NB4 (cell line): Measurements from ENCODE around the gene WNK1.

Source experiments
- DNase-seq: peaks from one replicate; pipeline ENCODE4 v3.0.0; 2010; ENCODE audit warnings: low read depth
- H3K4me3 ChIP-seq: one replicate; pipeline ENCODE4 v1.5.1; 2011; ENCODE audit warnings: mild to moderate bottlenecking, low read depth, low read length, moderate library complexity
- MYC ChIP-seq: IDR thresholded peaks from 2 replicates; pipeline ENCODE4 v1.6.1; 2011; ENCODE audit warnings: low read depth, low read length
- POLR2A ChIP-seq: IDR thresholded peaks from 2 replicates; pipeline ENCODE4 v1.6.1; 2011; ENCODE audit warnings: mild to moderate bottlenecking; ENCODE audit not compliant: insufficient read length; ENCODE audit errors: extremely low read depth
- TF ChIP-seq, protein P1 (sequence below): IDR thresholded peaks from one replicate; pipeline ENCODE4 v1.5.1; 2012; ENCODE audit warnings: low read depth, low read length
- TF ChIP-seq, protein P2 (sequence below): IDR thresholded peaks from 2 replicates; pipeline ENCODE4 v1.6.1; 2011; ENCODE audit warnings: low read depth, low read length

WNK1 gene

DNA sequence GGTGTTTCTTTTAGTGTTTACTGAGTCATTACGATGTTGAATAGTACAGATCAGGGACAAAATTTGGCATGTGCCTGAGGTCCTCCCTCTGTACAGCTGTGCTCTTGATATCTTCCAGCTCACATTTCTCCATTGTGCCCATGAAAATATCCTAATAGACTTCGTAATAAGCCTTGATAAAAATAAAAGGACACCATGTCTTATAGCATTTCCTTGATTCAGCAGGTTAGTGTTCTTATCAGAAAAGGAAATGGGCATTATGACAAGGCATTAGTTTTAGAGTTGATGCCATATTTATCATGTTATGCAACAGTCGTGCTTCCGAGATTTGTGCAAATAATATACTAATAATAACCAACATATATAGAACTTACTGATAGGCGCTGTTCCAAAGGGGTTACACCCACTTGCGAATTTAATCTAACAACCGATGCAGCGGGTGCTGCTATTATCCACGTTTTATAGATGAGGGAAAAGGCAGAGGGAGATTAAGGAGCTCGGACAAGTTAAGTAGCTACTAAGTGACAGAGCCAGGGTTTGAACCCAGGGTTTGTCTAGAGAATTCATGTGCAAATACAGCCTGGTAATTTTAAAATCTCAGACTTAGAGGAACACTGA, 15.1 kb upstream of the WNK1 start:
- TF ChIP-seq, protein P1, sequence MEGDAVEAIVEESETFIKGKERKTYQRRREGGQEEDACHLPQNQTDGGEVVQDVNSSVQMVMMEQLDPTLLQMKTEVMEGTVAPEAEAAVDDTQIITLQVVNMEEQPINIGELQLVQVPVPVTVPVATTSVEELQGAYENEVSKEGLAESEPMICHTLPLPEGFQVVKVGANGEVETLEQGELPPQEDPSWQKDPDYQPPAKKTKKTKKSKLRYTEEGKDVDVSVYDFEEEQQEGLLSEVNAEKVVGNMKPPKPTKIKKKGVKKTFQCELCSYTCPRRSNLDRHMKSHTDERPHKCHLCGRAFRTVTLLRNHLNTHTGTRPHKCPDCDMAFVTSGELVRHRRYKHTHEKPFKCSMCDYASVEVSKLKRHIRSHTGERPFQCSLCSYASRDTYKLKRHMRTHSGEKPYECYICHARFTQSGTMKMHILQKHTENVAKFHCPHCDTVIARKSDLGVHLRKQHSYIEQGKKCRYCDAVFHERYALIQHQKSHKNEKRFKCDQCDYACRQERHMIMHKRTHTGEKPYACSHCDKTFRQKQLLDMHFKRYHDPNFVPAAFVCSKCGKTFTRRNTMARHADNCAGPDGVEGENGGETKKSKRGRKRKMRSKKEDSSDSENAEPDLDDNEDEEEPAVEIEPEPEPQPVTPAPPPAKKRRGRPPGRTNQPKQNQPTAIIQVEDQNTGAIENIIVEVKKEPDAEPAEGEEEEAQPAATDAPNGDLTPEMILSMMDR = no peak
- TF ChIP-seq, protein P2, sequence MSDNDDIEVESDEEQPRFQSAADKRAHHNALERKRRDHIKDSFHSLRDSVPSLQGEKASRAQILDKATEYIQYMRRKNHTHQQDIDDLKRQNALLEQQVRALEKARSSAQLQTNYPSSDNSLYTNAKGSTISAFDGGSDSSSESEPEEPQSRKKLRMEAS = no peak
- no peak for TF ChIP-seq MYC
- no peak for TF ChIP-seq POLR2A
- H3K4me3 ChIP-seq = no peak overlapping the region
- no peak for DNase-seq

DNA sequence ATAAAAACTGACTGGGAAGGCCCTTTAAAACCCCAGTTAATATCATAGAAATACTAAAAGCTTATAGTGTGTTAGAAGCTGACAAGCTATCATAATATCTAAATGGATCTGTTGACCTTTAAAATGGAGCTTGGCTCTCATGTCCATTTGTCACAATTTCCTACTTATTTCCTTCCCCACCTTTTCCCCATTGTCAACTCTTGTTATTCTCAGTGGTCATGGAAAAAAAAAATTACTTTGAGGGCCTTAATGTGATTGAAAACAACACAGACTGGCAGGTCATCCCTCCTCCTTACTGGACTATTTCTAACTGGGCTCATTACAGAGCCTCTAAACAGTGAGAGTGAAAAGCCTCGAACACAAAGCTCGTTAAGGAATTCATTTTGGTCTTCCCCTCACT, 13.7 kb upstream of the WNK1 start:
- DNase-seq = no peak
- no peak overlapping the region for H3K4me3 ChIP-seq
- TF ChIP-seq, protein P1 = no peak
- TF ChIP-seq POLR2A = no peak
- TF ChIP-seq, protein P2 = no peak
- TF ChIP-seq MYC = no peak

DNA sequence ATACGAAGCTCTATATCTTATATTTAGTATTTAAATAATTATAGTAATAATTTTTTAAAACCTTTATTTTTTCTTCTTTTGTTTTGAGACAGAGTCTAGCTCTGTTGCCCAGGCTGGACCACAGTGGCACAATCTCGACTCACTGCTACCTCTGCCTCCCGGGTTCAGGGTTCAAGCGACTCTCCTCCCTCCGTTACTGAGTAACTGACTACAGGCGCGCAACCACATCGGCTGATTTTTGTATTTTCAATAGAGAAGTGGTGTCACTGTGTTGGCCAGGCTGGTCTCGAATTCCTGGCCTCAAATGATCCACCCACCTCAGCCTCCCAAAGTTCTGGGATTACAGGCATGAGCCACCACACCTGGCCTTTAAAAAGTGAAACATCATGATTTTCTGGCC, 13.0 kb upstream of the WNK1 start:
- no peak overlapping the region for H3K4me3 ChIP-seq
- TF ChIP-seq, protein P2 = no peak
- no peak for TF ChIP-seq MYC
- no peak for TF ChIP-seq POLR2A
- TF ChIP-seq, protein P1 = no peak
- no peak for DNase-seq

DNA sequence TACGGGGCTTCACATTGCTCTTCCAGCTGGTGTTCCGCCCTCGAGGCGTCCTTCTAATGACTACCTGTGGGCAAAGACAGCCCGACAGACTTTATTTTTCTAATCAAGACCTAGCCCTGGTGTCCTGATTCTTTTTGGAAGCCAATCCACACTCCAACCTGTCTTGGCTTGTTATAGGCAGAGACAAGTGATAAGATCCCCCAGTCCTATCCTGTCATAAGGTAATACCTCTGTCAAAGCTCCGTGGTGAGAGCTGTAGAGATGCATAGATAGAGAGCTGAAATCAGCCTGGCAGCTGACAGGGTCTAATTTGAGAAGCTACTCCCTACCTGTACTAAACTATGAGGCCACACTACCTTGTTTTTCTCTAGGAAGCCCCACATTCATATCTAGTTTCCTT, 11.5 kb upstream of the WNK1 start:
- no peak for DNase-seq
- TF ChIP-seq POLR2A = no peak
- TF ChIP-seq, protein P2 = no peak
- TF ChIP-seq MYC = no peak
- TF ChIP-seq, protein P1 = no peak
- H3K4me3 ChIP-seq = no peak overlapping the region

DNA sequence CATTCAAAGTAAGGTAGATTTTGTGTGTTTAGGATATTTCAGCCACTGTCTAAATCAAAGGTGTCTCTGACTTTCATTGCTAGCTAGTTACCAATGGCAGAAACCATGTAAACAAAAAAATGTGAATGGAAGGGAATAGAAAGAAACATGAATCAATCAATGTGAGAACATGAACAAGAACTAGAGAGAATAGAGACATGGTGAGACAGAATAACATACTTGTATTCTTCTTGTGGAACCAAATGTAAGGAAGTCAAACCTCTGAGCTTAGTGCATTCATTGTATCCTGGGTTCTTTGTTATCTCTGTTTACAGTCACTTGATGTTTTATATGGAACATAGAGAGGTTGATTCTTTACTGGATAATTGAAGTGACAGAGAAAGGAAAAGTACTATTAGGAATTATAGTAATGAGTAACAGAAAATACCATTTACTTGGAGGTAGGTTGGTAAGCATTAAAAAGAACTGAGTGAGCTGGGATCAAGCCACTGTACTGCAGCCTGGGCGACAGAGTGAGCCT, 2.6 kb upstream of the WNK1 start:
- no peak for DNase-seq
- H3K4me3 ChIP-seq = no peak overlapping the region
- TF ChIP-seq, protein P1 = no peak
- TF ChIP-seq MYC (no peak), POLR2A (no peak)
- TF ChIP-seq, protein P2 = no peak
